ENCODE measurements around the gene TEKT2.

TEKT2 gene

DNA sequence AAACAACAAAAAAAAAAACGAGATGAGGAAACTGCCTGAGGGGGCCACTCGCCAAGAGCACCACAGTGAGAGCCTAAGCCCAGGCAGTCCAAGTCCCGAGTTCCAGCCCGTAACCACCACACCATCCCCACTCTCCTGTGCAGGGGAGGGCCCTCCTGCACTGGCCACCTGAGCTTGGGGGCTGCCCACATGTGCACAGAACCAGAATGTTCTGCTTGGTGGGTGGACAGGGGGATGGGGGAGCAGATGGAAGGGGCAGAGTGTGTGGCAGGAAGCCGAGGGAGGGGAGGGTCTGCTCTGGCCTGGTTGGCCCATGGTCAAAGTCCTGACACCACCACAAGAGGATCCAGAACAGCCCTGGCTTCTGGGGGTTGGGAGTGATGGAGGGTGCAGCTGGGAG, 22.4 kb downstream of the TEKT2 start:
- DNase-seq (ENCODE audit: low spot score) = no peak

DNA sequence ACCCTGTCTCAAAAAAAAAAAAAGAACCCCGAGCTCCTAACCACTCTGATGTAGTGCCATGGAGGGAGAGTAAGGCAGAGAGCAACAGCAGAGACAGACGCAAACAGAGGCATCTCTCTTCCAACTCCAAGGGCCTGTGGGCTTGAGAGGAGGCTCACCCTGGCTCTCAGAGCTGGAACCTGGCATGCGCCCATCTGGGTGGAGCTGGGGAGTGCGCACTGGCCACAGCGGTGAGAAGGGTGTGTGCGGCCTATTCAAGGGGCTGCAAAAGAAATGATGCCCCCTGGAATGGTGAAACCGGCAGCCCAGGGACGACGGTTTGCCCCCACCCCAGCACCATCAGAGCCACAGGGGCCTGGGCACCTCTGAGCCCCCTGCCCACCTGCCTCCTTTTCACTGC, 23.5 kb downstream of the TEKT2 start:
- no peak for DNase-seq (ENCODE audit: low spot score)

DNA sequence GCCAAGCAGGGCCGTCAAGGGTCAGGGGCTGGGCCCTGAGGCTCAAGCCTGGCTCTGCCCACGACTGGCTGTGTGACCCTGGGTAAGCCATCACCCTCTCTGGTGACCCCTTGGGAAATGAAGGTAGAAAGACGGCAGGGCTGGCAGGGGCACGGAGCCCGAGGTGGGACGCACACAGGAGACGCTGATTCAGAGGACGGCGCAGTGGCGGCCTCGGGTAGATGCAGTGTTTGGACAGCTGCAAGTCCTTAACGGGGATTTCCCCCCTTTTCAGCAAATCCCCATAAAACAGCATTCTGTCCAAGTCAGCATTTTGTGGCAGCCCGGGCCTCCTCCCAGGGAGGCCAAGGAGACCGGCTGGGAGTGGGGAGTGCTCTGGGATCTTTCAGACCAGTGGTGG, 24.4 kb downstream of the TEKT2 start:
- no peak for DNase-seq (ENCODE audit: low spot score)

DNA sequence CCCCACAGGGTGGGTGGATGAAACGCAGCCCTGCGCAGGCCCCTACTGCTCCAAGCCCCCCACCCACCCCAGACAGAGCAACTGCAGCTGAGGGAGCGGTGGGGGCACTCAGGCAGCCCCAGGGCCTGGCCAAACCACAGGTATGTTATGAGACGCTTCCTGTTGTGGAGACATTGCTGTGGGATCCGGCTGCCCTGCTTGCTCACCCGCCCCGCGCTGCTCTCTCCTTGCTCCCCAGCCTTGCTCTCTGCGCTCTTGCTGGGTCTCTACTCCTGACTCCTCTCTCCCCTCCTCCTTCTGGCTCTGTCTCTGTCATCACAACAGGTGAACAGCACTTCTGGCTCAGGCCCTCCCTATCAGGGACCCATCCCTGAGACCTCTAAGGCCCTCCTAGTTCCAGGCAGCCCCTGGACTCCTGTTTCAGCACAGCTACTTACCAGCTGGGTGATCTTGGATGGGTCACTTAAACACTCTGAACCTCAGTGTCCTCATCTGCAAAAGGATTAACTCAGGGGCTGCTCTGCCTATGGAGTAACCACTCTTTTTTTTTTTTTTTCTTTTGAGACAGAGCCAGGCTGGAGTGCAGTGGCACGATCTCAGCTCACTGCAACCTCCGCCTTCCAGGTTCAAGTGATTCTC, 25.3 kb downstream of the TEKT2 start:
- no peak for DNase-seq (ENCODE audit: low spot score)

DNA sequence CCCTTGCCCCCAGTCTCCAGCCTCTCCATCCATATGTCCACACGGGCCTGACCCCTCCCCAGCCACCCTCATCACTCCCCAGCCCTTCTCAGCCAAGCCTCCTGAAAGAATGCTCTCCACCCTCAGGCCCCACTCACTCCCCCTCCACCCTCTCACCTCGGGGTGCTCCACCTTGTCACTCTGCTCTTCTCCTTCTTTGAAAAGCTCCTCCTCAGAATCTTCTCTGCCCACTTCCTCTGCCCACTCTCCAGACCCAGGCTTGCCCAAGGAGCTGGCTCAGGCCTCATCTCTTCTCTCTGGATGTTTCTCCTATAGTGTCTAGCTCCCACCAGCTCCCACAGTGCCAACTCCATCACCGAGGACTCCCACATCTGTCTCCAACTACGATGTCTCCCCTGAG, 27.3 kb downstream of the TEKT2 start:
- no peak for DNase-seq (ENCODE audit: low spot score)

- DNase-seq (ENCODE audit: low spot score) = no peak
These were observed 28.9 kb downstream of the TEKT2 start for GRCh38 chr1:36112823-36113222.

GRCh38 chr1:36114371-36114770, 30.5 kb downstream of the TEKT2 start:
- no peak for DNase-seq (ENCODE audit: low spot score)

- DNase-seq (ENCODE audit: low spot score) = no peak
These were observed 31.3 kb downstream of the TEKT2 start for GRCh38 chr1:36115200-36115669.

GRCh38 chr1:36115931-36116330, 32.0 kb downstream of the TEKT2 start:
- no peak for DNase-seq (ENCODE audit: low spot score)

DNA sequence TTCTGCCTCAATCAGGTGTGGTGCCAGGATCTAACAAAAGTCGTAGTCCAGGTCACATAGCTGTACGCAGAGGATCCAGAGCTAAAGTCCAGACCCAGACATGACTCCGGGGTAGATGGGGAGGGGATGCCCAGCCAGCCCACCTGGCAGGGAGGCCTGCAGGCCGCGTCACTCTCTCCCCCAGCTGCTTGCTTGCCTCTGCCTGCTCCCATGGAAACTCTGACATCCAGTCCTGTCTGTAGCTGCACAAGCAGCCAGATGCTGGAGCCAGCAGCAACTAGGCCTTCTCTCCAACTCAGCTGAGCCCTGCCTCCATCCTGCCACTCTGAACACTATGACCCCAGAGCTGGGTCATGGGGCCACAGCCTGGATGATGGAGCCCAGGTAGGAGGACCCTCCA, 33.0 kb downstream of the TEKT2 start:
- no peak for DNase-seq (ENCODE audit: low spot score)

DNA sequence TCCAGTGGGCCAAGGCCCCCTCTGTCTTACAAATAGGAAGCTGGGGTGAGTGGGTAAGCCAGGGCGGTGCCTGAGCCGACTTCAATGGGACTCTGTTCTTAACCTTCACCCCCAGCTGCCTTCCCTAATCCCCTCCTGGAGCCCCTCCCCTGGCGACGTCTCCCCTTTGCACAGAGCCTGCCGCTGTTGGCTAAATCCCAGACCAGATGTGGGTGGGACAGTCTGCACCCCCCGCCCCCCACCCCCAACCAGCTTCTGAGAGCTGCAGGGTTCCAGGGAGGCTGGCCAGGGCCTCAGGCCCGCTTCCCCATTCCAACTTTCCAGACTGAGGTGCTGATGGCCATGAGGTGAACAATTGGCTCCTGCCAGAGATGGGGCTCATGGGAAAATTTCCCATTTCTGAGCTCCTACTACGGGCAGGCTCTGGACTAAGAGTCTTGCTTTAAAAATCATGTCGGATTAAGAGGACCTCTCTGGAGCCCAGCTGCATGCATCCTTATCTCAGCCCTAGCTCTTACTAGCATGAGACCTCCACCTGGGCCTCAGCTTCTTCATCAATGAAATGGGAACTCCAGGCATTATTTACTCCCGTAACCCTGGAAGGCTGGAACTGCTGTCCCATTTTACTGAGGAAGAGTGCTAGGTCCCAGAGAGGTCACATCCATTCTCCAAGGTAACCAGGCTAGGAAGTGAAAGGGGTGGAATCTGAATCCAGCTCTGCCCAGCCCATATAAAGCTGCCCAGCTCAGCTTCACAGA, 34.7 kb downstream of the TEKT2 start:
- no peak for DNase-seq (ENCODE audit: low spot score)

GRCh38 chr1:36119456-36119855, 35.6 kb downstream of the TEKT2 start:
- DNase-seq (ENCODE audit: low spot score) = no peak

DNA sequence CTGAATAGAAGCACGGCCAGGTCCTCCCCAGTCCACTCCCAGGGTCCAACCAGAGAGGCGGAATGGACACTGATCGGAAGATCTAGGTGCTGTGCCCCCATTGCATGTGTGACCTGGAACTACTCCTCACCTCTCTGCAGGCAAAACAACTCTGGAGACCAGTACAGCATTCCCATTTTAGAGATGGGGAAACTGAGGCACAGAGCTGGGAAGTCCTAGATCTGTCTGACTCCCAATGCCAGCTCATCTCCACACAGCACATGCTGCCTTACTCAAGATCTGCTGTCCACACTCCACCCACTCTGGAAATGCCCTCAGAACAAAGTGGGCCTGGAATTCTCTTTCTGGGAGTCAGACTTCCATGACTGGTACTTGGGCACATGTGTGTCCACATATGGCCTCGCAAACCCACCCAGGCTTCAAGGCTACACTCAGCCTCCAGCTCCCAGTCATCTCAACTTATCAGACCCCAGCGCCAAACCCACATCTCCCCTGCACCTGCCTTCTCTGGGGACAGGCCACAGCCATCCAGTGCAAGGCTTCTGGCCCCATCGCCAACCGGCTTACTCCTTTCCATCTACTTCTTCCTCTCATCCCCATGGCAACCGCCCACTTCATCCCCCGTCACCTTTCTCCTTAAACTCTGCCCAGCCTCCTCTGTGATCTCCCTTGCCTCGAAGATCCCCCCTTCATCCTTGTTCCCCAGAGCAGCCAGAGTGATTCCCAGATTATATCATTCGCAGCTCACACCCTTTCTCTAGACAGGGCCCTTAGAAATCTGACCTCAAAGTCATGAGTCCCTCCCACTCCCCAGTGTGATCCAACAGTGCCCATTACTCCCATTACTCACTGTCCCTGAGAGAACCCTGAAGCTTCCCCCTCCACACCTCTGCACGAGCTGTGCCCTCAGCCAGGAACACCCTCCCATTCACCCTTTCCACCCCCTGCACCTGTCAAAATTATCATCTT, 38.5 kb downstream of the TEKT2 start:
- no peak for DNase-seq (ENCODE audit: low spot score)

DNA sequence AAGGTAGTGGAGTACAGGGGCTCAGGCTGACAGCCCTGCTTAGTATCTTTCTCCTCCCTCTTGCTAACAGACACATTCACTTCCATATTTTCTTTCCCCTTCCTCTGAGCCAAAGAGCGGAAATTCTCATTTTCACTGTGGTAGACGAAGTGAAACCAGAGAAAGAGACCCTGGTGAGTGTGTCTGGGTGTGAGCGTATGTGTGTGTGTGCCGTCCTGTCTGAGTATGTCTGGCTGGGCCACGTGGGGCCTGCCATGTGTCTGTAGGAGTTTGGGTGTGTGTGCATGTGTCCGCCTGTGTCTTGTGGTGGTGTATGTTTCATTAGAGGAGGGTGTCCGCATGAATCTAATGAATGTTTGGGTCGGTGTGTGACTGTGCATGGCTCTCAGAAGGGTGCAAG, 39.5 kb downstream of the TEKT2 start:
- DNase-seq (ENCODE audit: low spot score) = no peak

- no peak for DNase-seq (ENCODE audit: low spot score)
These were observed 40.7 kb downstream of the TEKT2 start for GRCh38 chr1:36124404-36125128.

GRCh38 chr1:36125129-36125991, 41.5 kb downstream of the TEKT2 start, which contains the start of gene COL8A2:
Gene COL8A2, minus strand, starts transcription at chr1:36125222. Its CDS starts 24,980 bp downstream, at chr1:36100242.
- no peak for DNase-seq (ENCODE audit: low spot score)

GRCh38 chr1:36126005-36126716, 42.3 kb downstream of the TEKT2 start:
- DNase-seq (ENCODE audit: low spot score) = no peak

- DNase-seq (ENCODE audit: low spot score) = no peak
These were observed 43.1 kb downstream of the TEKT2 start for GRCh38 chr1:36126797-36127500.

- no peak for DNase-seq (ENCODE audit: low spot score)
These were observed 44.4 kb downstream of the TEKT2 start for GRCh38 chr1:36128126-36128904.
